HS-27A (cell line): ENCODE results near the gene SCYGR6.
"Not testable (repeated sequence)": the region's sequence is repeated elsewhere in the genome, so short reads cannot be mapped to it uniquely, and the experiment has no call there.

Experiments
- DNase-seq: peaks from one replicate; pipeline ENCODE4 v3.0.0-alpha.2; 2012; ENCODE audit warnings: low read depth, missing footprints

SCYGR6 gene, protein sequence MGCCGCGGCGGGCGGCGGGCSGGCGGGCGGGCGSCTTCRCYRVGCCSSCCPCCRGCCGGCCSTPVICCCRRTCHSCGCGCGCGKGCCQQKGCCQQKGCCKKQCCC

DNA sequence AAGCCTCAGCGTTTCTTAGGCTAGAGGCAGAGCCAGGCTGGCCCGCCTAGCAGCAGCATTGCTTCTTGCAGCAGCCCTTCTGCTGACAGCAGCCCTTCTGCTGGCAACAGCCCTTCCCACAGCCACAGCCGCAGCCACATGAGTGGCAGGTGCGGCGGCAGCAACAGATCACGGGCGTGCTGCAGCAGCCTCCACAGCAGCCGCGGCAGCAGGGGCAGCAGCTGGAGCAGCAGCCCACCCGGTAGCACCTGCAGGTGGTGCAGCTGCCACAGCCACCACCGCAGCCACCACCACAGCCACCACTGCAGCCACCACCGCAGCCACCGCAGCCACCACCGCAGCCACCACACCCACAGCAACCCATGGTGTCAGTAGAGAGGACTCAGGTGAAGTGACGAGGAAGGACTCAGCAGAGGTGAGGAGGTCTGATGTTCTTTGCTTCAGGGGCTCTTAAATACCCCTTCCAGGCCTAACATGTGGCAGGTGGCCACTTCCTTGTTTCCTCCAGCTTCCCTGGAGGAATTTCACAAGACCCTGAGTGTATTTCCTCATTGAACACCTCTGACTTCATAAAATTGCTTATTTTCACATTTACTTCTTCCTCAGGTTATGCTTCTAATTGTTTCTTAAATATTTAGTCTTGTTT lies at the start of gene SCYGR6:
Gene SCYGR6, minus strand, starts transcription at position 364 of the 646 bp plus-strand sequence. Its CDS starts 0 bp downstream, at position 364.
- DNase-seq: no peak

DNA sequence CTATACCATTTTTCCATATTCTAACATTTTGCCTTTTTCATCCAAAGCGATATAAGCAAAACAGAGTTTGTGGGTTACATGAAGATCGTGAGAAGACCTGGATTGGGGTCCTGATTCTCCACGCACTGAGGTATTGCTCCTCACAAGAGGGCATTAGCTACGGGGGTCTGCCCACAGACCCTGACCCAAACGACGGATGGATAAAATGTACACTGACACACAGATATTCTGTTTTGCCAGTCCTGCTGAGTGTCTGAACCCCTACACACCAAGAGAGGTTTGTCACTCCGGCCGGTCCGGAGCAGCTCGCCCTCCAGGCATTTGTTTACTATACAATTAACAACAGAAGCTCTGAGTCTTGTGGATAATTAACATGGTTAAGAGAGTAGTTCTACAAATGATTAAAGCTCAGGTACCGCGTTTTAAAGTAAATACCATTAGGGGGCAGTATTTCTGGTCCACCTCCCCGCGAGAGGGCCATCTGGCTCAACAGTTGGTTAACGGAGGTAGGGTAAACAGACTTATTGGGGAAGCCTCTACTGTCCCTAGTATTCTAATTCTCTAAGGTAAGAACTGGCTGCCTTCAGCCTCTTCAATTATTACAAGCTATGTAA lies 49.6 kb upstream of the SCYGR6 start:
- DNase-seq: no peak

DNA sequence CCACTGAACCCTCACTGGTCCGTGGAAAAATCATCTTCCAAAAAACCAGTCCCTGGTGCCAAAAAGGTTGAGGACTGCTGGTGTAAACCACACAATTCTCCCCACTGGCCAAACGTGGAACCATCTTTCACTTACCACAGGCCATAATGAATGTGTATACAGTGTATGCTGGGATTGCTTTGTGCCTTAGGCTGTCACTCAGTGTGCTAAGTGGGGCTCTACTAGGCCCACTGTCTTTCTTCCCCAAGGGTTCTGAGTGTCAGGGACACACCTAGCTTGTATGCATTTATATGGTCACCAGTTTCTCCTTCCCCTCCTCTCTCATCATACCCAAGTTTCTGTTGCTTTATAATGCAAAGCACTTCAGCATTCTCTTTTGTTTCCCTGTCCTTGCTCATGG lies 48.4 kb upstream of the SCYGR6 start:
- DNase-seq: no peak

DNA sequence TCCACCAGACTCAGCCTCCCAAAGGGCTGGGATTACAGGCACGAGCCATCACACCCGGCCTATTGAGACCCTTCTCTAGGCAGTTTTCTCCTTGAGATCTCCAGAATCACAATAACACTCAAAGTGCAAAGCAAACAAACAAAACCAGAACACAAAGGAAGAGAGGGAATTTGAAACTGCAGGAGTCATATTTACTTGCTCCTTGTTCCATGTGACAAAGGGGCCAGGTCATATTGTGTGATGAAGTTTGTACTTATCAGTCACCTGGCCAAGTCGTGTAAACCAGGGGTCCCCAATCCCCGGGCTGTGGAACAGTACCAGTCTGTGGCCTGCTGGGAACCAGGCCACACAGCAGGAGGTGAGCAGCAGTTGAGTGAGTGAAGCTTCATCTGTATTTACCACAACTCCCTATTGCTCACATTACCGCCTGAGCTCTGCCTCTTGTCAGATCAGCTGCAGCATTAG lies 47.7 kb upstream of the SCYGR6 start:
- no peak for DNase-seq

DNA sequence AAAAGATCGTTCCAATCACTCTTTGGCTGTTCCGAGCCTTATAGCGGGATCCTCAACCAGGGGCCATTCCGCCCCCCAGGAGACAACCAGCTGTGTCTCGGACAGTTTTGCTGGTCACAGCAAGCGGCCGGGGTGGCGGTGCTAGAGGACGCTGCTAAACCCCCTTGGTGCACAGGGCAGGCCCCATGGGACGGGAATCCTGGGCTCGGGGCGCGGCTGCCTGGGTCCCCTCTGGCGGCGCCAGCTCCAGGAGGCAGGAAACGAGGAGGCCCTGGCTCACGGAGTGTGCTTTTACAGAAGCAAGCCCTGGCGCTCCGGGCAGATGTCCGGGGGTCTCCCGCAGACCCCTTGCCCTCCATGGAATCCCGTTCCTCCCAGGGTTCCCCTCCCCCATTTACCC lies 43.3 kb upstream of the SCYGR6 start:
- DNase-seq: no peak

DNA sequence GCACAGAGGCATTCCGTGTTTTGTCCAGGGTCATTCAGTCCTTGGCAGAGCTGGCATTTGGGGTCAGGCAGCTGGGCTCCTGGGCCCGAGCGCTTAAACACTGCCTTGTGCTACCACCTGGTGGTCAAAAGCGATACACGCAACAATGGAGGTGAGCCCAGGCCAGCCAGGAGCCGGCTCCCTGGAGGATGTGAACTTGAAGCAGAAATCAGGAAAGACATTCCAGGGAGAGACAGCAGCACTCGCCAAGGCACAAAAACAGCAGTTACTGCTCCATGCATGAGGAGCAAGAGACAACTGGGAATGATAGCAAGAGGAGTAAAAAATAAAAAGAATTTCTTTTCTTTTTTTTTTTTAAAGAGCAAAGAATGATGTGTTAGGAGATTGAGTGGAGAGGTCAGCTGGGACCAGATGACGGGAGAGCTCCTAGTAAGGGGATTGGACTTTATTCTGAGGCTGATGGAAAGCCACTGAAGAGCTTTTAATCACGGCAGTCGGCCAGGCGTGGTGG lies 41.9 kb upstream of the SCYGR6 start:
- peak; percentile 30 for DNase-seq

DNA sequence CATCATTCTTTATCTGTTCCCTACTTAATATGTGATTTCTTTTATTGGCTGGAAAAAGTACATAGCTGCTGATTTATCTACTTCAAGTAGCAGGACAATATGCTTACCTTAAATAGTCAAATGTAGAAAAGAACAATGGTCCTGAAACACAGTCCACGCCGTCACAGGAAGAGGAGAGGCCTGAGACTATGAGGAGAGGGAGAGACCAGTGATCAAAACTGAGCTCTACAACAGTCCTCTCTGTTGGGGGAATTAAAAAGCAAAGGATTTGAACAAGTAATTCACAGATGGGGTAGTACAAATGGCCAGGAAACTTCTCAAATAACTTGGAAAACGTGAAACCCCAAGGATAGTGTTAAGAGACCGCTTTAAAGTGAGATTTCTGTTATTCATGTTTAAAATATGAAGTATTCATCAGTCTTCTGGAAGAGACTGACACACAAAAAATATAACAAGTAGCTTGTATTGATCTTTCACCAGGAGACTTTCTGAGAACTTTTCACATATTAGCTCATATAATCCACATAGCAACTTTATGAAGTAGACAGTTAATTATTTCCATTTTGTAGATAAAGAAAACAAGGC lies 41.3 kb upstream of the SCYGR6 start:
- no peak for DNase-seq

DNA sequence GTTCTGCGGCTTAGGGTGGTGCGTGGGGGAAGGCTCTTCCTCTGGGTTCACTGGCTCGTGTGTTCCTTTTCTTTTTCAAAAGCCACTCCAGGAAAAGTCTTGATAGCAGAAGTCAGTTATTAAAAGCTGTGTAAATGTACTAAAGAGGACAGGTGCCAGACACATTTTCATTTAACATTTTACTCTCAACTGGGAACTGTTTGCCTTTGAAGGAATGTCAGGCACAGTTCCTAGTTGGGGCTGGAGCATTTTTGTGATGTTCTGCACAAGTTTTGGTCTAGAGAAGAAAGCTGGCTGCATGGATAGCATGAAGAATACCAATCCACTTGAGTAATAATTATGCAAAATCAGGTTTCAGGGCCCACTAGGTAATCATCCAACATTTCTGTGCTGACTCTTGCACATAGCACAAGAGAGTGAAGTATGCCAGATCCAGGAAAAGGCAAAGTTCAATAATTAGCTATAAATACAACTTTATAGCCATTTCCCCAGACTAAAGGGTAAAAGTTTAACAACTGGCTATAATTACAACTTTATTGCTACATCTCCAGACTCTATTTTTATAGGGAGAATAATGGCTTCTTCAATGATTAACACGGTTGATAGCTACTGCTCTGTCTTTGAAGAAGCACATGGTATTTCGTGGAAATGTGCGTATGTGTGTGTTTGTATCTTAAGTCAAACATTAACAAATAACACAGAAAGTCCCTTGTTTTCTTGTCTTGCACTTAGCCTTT lies 37.4 kb upstream of the SCYGR6 start:
- DNase-seq: no peak

DNA sequence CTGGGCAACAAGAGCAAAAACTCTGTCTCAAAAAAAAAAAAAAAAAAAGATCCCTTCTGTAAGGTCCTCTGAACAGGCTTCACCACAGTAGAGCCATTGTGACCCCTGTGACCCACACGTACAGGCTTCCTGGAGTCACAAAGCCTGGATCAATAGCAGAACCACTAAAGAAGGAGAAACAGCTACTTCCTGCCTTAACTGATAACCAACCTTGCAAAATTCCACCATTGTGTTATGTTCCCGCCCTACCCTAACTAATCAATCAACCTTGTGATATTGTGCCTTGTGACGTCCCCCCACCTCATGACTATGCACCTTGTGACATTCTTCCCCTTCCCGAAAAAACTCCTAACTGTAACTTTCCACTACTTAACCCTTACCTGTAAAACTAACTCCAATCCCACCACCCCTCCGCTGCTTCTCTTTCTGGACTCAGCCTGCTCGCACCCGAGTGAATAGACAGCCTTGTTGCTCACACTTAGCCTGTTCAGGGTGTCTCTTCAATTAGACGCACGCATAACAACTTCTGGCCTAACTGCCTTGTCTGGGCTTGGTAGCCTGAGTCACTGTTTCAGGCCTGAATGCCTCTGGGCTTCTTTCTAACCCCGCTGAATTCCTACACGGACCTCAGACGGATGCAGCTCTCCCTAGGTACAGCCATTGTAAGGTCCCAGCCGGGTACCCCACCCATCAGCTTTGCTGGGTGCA lies 35.0 kb upstream of the SCYGR6 start:
- no peak for DNase-seq

DNA sequence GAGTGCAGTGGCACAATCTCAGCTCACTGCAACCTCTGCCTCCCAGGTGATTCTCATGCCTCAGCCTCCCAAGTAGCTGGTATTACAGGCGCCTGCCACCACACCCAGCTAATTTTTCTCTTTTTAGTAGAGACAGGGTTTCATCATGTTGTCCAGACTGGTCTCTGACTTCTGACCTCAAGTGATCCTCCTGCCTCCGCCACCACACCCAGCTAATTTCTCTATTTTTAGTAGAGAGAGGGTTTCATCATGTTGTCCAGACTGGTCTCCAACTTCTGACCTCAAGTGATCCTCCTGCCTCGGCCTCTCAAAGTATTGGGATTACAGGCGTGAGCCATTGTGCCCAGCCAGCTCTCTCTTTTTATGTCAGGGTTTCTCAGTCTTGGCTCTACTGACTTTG lies 31.7 kb upstream of the SCYGR6 start:
- DNase-seq: not testable (repeated sequence)

DNA sequence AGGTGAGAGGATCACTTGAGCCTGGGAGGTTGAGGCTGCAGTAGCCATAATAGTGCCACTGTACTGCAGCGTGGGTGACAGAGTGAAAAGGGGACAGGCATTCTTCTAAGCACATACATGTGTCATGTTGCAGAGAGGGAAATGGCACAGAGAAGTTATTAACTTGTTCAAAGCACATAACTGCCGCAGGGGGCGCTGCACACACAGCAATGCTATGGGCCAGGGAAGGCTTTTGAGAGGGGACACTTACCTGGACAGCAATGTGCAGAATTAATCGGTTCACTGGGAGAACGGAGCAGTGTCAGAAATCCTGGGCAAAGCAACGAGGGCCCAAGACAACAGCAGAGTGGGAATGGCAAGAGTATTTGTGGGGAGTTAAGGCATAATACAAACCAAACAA lies 23.5 kb upstream of the SCYGR6 start:
- no peak for DNase-seq

DNA sequence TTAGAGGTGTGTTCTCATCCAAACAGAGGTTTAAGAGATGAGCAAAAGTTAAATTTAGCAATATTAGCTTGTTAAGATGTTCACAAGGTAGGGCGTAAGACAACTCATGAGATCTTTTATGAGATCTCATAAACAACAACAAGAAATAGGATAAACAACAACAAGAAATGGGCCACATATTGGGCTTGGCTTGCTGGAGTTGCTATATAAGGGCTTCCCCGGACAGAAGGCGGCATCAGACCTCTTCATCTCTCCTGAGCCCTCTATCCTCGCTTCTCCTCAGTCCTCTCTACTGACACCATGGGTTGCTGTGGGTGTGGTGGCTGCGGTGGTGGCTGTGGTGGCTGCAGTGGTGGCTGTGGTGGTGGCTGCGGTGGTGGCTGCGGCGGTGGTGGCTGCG lies 21.0 kb upstream of the SCYGR6 start, which contains the start of gene SCYGR8:
Gene SCYGR8, plus strand, starts transcription at position 301 of the 400 bp plus-strand sequence. Its CDS starts 0 bp downstream, at position 301.
- no peak for DNase-seq

DNA sequence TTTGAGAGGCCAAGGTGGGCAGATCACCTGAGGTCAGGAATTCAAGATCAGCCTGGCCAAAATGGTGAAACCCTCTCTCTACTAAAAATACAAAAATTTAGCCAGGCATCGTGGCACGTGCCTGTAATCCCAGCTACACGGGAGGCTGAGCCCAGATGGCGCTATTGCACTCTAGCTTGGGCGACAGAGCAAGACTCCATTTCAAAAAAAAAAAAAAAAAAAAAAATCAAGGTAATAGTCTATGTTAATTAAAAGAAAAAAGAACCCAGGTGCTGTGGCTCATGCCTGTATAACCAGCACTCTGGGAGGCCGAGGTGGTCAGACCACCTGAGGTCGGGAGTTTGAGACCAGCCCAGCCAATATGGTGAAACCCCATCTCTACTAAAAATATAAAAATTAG lies 16.1 kb upstream of the SCYGR6 start:
- DNase-seq: not testable (repeated sequence)

DNA sequence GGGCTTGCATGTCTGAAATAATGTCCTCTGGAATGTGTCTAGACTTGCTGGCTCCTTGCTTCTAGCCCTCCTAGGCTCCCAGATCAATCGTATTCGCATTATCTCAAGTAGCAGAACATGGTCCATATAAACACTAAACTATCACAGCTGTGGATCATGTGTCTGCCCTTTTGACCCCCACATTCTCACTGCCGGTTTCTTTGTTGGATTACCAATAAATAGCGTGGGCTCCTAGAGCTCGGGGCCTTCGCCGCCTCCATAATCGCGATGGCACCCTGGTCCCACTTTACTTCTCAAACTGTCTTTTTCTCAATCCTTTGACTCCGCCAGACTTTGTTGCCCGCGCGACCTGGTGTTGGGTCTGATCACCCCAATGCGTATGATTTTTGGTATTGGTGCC lies 14.8 kb upstream of the SCYGR6 start:
- DNase-seq: no peak

DNA sequence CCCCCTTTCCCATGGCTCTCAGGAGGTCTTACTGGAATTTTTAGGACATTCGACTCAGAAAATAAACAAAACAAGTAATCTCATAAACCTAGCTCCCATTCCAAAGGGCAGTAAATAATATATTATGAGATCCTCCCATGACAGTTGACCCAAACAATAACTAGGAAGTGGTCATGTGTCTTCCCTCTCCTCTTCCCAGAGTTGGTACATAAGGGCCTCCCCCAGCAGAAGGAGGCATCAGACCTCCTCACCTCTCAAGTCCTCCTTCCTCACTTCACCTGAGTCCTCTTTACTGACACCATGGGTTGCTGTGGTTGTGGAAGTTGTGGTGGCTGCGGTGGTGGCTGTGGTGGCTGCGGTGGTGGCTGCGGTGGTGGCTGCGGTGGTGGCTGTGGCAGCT lies 3.5 kb upstream of the SCYGR6 start, which contains the start of gene SCYGR7:
Gene SCYGR7, plus strand, starts transcription at position 301 of the 400 bp plus-strand sequence. Its CDS starts 0 bp downstream, at position 301.
- DNase-seq: no peak

DNA sequence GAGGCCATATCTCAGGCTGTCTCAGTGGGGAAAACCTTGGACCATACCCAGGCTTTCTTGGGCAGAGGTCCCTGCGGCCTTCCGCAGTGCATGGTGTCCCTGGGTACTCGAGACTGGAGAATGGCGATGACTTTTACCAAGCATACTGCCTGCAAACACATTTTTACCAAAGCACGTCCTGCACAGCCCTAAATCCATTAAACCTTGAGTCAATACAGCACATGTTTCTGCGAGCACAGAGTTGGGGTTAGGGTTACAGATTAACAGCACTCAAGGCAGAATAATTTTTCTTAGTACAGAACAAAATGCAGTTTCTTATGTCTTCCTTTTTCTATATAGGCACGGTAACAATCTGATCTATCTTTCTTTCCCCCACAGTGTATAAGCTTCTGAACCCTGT lies 1.7 kb downstream of the SCYGR6 start:
- not testable (repeated sequence) for DNase-seq

DNA sequence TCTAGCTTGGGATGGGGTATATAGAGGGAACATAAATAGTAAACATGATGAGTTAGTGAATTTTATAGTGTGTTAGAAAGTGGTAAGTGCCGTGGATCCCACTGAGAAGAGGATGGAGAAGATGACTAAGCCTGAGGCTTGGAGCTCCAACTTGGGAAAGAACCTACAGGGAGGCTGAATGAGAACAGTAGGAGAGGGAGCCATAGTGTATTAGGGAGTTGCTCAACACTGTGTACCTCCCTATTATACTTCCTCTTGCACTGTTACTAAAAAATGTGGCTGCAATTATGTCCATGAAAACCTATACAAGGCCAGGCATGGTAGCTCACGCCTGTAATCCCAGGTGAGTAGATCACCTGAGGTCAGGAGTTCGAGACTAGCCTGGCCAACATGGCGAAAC lies 3.9 kb downstream of the SCYGR6 start:
- no peak for DNase-seq

DNA sequence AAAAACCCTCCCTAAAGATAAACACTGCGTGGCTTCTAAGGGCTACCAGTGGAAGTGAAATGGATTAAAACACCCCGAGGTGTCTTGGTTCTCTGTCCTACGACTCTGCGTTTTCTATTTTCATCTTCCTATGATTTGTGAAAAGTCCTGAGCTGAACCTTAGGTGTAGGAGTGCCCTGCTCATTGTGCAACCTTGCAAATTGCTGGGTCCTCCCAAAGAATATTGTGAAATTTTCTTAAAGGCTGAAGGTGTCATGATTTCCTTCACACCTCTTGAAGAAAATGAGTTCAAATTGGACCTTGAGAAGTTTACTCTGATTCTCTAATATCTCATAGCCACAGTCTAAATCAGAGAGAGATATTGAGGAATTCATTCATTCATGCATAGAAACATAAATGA lies 4.9 kb downstream of the SCYGR6 start:
- no peak for DNase-seq

DNA sequence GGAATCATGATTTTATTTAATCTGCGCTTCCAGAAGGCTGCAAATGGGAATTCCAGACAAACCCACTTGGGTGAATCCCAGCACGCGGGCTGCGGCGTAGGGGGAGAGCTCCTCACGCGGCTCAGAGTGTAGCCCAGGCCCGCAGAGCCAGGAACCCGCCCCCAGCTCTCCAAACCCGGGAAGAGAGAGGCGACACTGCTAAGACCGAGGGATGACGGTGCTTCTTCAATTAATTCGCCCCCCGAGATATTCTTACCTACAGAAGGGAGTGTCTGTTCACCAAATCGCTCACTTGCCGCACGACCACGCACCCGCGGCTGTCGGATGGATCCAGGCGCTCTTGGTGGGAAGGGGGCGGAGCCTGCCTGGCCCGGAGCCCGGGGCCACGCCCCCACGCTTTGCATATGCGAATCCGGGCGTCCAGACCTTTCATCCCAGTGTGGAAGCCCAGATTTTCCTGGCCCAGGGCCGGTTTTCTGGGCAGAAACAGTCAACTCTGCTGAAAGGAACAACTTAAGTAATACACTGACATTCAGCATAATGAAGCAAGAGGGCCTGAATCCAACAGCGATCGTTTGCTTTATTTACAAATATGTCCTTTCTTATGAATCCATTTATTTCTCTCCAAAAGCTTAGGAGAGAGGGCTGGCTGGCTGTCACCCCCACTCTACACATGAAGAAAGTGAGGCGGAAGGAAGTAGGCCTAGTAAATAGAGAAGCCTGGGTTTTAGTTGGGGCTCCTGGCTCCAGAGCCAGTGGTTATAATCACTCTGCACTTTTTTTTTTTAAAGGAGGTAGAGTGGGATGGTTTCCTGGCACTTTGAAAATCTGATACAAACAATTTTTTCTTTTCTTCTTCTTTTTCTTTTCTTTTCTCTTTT lies 6.6 kb downstream of the SCYGR6 start, which contains the start of gene SLC19A3:
Gene SLC19A3, minus strand, starts transcription at position 342 of the 881 bp plus-strand sequence. CDS start 15,710 bp downstream, outside the sequence.
- peak; percentile 26 for DNase-seq

DNA sequence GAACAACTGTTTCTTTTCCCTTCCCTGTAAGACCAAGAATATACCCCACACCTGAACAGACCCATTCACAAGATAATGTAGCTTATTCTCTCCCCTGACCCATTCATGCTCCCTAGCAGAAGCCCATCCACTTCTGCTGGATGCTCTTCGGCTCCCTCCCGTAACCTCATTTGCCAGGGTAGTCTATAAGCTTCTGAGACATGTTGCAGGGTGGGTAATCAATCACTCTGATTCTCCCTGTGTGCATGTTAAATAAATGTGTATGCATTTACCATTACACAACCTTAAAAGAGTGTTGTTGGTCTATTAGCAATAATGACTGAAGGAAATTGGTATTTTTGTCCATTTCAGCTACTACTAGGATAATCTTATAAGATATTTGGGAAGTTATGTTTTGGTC lies 8.1 kb downstream of the SCYGR6 start:
- no peak for DNase-seq
